RWPE2 (cell line): ENCODE results near the gene INO80.

Experiments used
- ATAC-seq: fragments of 200-7000 bp; cut with Tn5 transposase; 3 replicates; pipeline ENCODE4 v1.9.1; 2021; ENCODE audit warnings: low read depth
- DNase-seq: peaks from one replicate; pipeline ENCODE4 v3.0.0-alpha.2; 2020; ENCODE audit warnings: low spot score
- H3K27ac ChIP-seq: fragments of 450-650 bp; 2 replicates; pipeline ENCODE4 v1.5.1; 2017; ENCODE audit warnings: mild to moderate bottlenecking; ENCODE audit not compliant: poor library complexity, severe bottlenecking
- H3K27me3 ChIP-seq: fragments of 250-450 bp; sonication (Bioruptor Pico); 2 replicates; pipeline ENCODE4 v1.5.1; 2021; ENCODE audit warnings: mild to moderate bottlenecking, moderate library complexity; ENCODE audit not compliant: insufficient read depth, poor library complexity, severe bottlenecking
- H3K36me3 ChIP-seq: fragments of 250-450 bp; sonication (Bioruptor Pico); 2 replicates; pipeline ENCODE4 v1.5.1; 2020; ENCODE audit warnings: low read depth, mild to moderate bottlenecking, moderate library complexity
- H3K4me1 ChIP-seq: fragments of 250-450 bp; sonication (Bioruptor Pico); 2 replicates; pipeline ENCODE4 v1.5.1; 2021; ENCODE audit warnings: mild to moderate bottlenecking, moderate library complexity; ENCODE audit not compliant: insufficient read depth, poor library complexity, severe bottlenecking
- H3K4me3 ChIP-seq: fragments of 250-450 bp; sonication (Bioruptor Pico); 2 replicates; pipeline ENCODE4 v1.5.1; 2021; ENCODE audit warnings: mild to moderate bottlenecking, moderate library complexity; ENCODE audit not compliant: severe bottlenecking
- H3K9me3 ChIP-seq: fragments of 250-450 bp; sonication (Bioruptor Pico); 2 replicates; pipeline ENCODE4 v1.5.1; 2021; ENCODE audit warnings: mild to moderate bottlenecking, moderate library complexity; ENCODE audit not compliant: severe bottlenecking
- CTCF ChIP-seq: fragments of 450-650 bp; IDR thresholded peaks from one replicate; pipeline ENCODE4 v1.5.1; 2017; ENCODE audit warnings: mild to moderate bottlenecking, moderate library complexity; ENCODE audit not compliant: poor library complexity, severe bottlenecking

INO80 gene

GRCh38 chr15:41154412-41154811, 38.3 kb upstream of the INO80 start:
- H3K9me3 ChIP-seq: no peaks in the 10 kb centered on the region
- ATAC-seq: no peak
- peaks cover 8% of the 10 kb centered on the region for H3K4me1 ChIP-seq
- DNase-seq: no peak
- no peaks in the 10 kb centered on the region for H3K36me3 ChIP-seq
- no peak for TF ChIP-seq CTCF
- H3K27me3 ChIP-seq: no peaks in the 10 kb centered on the region
- no peak overlapping the region for H3K27ac ChIP-seq
- H3K4me3 ChIP-seq: no peak overlapping the region

- ATAC-seq: no peak
- Histone ChIP-seq H3K27ac (no peak overlapping the region), H3K36me3 (no peaks in the 10 kb centered on the region), H3K4me3 (no peak overlapping the region), H3K4me1 (peaks cover 8% of the 10 kb centered on the region), H3K27me3 (no peaks in the 10 kb centered on the region), H3K9me3 (no peaks in the 10 kb centered on the region)
- TF ChIP-seq CTCF: no peak
- no peak for DNase-seq
These were observed 37.7 kb upstream of the INO80 start for GRCh38 chr15:41153733-41154132.

GRCh38 chr15:41151451-41152005, 35.4 kb upstream of the INO80 start:
- Histone ChIP-seq H3K27ac (no peak overlapping the region), H3K9me3 (no peaks in the 10 kb centered on the region), H3K4me1 (peaks cover 8% of the 10 kb centered on the region), H3K36me3 (no peaks in the 10 kb centered on the region), H3K27me3 (no peaks in the 10 kb centered on the region), H3K4me3 (no peak overlapping the region)
- no peak for ATAC-seq
- TF ChIP-seq CTCF: no peak
- no peak for DNase-seq

GRCh38 chr15:41150279-41150678, 34.2 kb upstream of the INO80 start:
- Histone ChIP-seq H3K36me3 (no peaks in the 10 kb centered on the region), H3K9me3 (no peaks in the 10 kb centered on the region), H3K27ac (no peak overlapping the region), H3K27me3 (no peaks in the 10 kb centered on the region), H3K4me3 (no peak overlapping the region), H3K4me1 (peaks cover 8% of the 10 kb centered on the region)
- ATAC-seq (no peak), DNase-seq (no peak)
- no peak for TF ChIP-seq CTCF

- H3K27ac ChIP-seq: no peak overlapping the region
- H3K4me3 ChIP-seq: no peak overlapping the region
These were observed 32.0 kb upstream of the INO80 start for GRCh38 chr15:41148065-41148464.

More at GRCh38 chr15:41148065-41148464, 32.0 kb upstream of the INO80 start:
- ATAC-seq (no peak), DNase-seq (no peak)
- H3K27me3 ChIP-seq: no peaks in the 10 kb centered on the region
- no peak for TF ChIP-seq CTCF
- H3K9me3 ChIP-seq: no peaks in the 10 kb centered on the region
- H3K36me3 ChIP-seq: no peaks in the 10 kb centered on the region
- H3K4me1 ChIP-seq: peaks cover 8% of the 10 kb centered on the region
